HCT116 (cell line): ENCODE measurements around the gene FLNB. TPM values are rescaled to one million over a fixed set of nuclear protein-coding genes. Genes with fewer than 3 reads are reported as not detected.

Experiments used
- ATAC-seq: fragments of 200-7000 bp; cut with Tn5 transposase; 2 replicates; pipeline ENCODE4 v1.9.1; 2020; ENCODE audit warnings: mild to moderate bottlenecking, moderate library complexity
- BruUV-seq: library from RNA; stranded (reverse); fragments of 400-500 nt; replicated peaks from 2 replicates; lab custom pipeline; 2021; lab: Mats Ljungman, UMichigan
- CTCF ChIA-PET: fragments of 300-600 bp; sonication (Branson Sonifier 250); formaldehyde crosslinking; loops from one replicate; lab custom pipeline; 2021; ENCODE audit warnings: antibody characterized with exemption; lab: Charles Lee
- POLR2A ChIA-PET: fragments of 300-600, 350-600 bp; sonication (Branson Sonifier 250); formaldehyde crosslinking; loops from one replicate; lab custom pipeline; 2021; ENCODE audit warnings: antibody characterized with exemption; lab: Charles Lee
- RAD21 ChIA-PET, 2 experiments: fragments of 300-600 bp; sonication (Branson Sonifier 250); formaldehyde crosslinking; loops; one replicate each; lab custom pipeline; 2023; ENCODE audit warnings: low total read pairs in 2 of 2; ENCODE audit not compliant: uncharacterized antibody in 2 of 2, unreplicated experiment in 2 of 2, low non-redundant PET in 1 of 2; lab: Charles Lee
- DNase-seq: peaks from one replicate; pipeline ENCODE4 v3.0.0-alpha.2; 2010; ENCODE audit warnings: low read depth, low spot score
- H2AFZ ChIP-seq: fragments of 200-600 bp; shearing (Covaris generic), sonication (generic); 2 replicates; pipeline ENCODE4 v1.6.1; 2017; ENCODE audit warnings: low read depth, mixed run types, mixed read lengths, antibody characterized with exemption, low read length; ENCODE audit not compliant: poor library complexity, severe bottlenecking
- H3K27ac ChIP-seq: 2 replicates; pipeline ENCODE4 v1.5.1; 2012; ENCODE audit warnings: low read depth, low read length
- H3K27me3 ChIP-seq: fragments of 200-600 bp; sonication (generic); 2 replicates; pipeline ENCODE4 v1.6.1; 2016; ENCODE audit warnings: mixed run types, low read length, mixed read lengths; ENCODE audit not compliant: insufficient read depth
- H3K36me3 ChIP-seq, 2 experiments: fragments of 200-500 bp in 1 of 2; fragments of 200-600 bp in 1 of 2; sonication (Bioruptor generic) in 1 of 2; sonication (generic) in 1 of 2; 2 replicates each; pipeline versions ENCODE4 v1.5.1 to v1.6.1; 2014 to 2016; ENCODE audit warnings: low read length in 2 of 2, inconsistent platforms in 1 of 2, mixed read lengths in 1 of 2, mixed run types in 1 of 2; ENCODE audit not compliant: insufficient read depth in 2 of 2, control insufficient read depth in 1 of 2
- H3K4me1 ChIP-seq, 2 experiments: fragments of 200-600 bp in 1 of 2; sonication (generic) in 1 of 2; 2 replicates each; pipeline versions ENCODE4 v1.5.1 to v1.6.1; 2012 to 2017; ENCODE audit warnings: low read length in 2 of 2, inconsistent platforms in 1 of 2, mild to moderate bottlenecking in 1 of 2, mixed read lengths in 1 of 2, mixed run types in 1 of 2, moderate library complexity in 1 of 2; ENCODE audit not compliant: insufficient read depth in 2 of 2, control insufficient read depth in 1 of 2
- H3K4me2 ChIP-seq: fragments of 200-600 bp; sonication (generic); 2 replicates; pipeline ENCODE4 v1.6.1; 2017; ENCODE audit warnings: mixed run types, low read length, mixed read lengths
- H3K4me3 ChIP-seq, 2 experiments: fragments of 200-600 bp in 1 of 2; sonication (generic) in 1 of 2; replicated peaks in 1 of 2; 2 replicates each; pipeline ENCODE4 v1.5.1; 2011 to 2016; ENCODE audit warnings: low read length in 2 of 2, control low read depth in 1 of 2, low read depth in 1 of 2, mild to moderate bottlenecking in 1 of 2, mixed read lengths in 1 of 2, mixed run types in 1 of 2
- H3K79me2 ChIP-seq: fragments of 200-600 bp; sonication (generic); 2 replicates; pipeline ENCODE4 v1.6.1; 2017; ENCODE audit warnings: mild to moderate bottlenecking, mixed run types, low read length, moderate library complexity, mixed read lengths; ENCODE audit not compliant: insufficient read depth
- H3K9ac ChIP-seq: fragments of 200-600 bp; sonication (generic); 2 replicates; pipeline ENCODE4 v1.6.1; 2016; ENCODE audit warnings: low read length, mixed read lengths
- H3K9me2 ChIP-seq: fragments of 200-600 bp; sonication (generic), shearing (Covaris generic); 2 replicates; pipeline ENCODE4 v1.6.1; 2017; ENCODE audit warnings: mixed run types, mild to moderate bottlenecking, moderate library complexity; ENCODE audit not compliant: insufficient read depth
- H3K9me3 ChIP-seq, 2 experiments: fragments of 200-500 bp in 1 of 2; fragments of 200-600 bp in 1 of 2; sonication (Bioruptor generic) in 1 of 2; sonication (generic) in 1 of 2; 2 replicates each; pipeline ENCODE4 v1.6.1; 2014 to 2017; ENCODE audit warnings: low read length in 2 of 2, mixed read lengths in 2 of 2, inconsistent platforms in 1 of 2, low read depth in 1 of 2, mild to moderate bottlenecking in 1 of 2, mixed run types in 1 of 2, moderate library complexity in 1 of 2; ENCODE audit not compliant: control insufficient read depth in 1 of 2, insufficient read depth in 1 of 2
- H4K20me1 ChIP-seq: fragments of 200-600 bp; sonication (generic), shearing (Covaris generic); 2 replicates; pipeline ENCODE4 v1.6.1; 2017; ENCODE audit warnings: mixed run types, mild to moderate bottlenecking, moderate library complexity; ENCODE audit not compliant: insufficient read depth
- ATF3 ChIP-seq: IDR thresholded peaks from 2 replicates; pipeline ENCODE4 v1.6.1; 2012
- CBX3 ChIP-seq: IDR thresholded peaks from 2 replicates; pipeline ENCODE4 v1.6.1; 2012; ENCODE audit warnings: low read depth
- EGR1 ChIP-seq: IDR thresholded peaks from 2 replicates; pipeline ENCODE4 v1.6.1; 2012; ENCODE audit warnings: low read depth
- EZH2 ChIP-seq: fragments of 200-600 bp; sonication (generic); IDR thresholded peaks from 2 replicates; pipeline ENCODE4 v1.6.1; 2017; ENCODE audit warnings: antibody characterized with exemption, mixed run types
- FOSL1 ChIP-seq: IDR thresholded peaks from 2 replicates; pipeline ENCODE4 v1.6.1; 2012; ENCODE audit warnings: low read depth
- JUND ChIP-seq: IDR thresholded peaks from 2 replicates; pipeline ENCODE4 v1.6.1; 2012
- MAX ChIP-seq: IDR thresholded peaks from 2 replicates; pipeline ENCODE4 v1.6.1; 2012
- POLR2A ChIP-seq: IDR thresholded peaks from 2 replicates; pipeline ENCODE4 v1.7.0; 2011; ENCODE audit warnings: borderline replicate concordance; ENCODE audit not compliant: insufficient read depth, insufficient read length; ENCODE audit errors: extremely low read depth
- POLR2AphosphoS5 ChIP-seq: IDR thresholded peaks from 2 replicates; pipeline ENCODE4 v1.6.1; 2011; ENCODE audit warnings: mild to moderate bottlenecking, low read depth, low read length, moderate library complexity
- RAD21 ChIP-seq: IDR thresholded peaks from 2 replicates; pipeline ENCODE4 v1.6.1; 2012; ENCODE audit warnings: low read depth, mild to moderate bottlenecking
- SIN3A ChIP-seq: IDR thresholded peaks from 2 replicates; pipeline ENCODE4 v1.6.1; 2012; ENCODE audit warnings: low read depth
- SRF ChIP-seq: IDR thresholded peaks from 2 replicates; pipeline ENCODE4 v1.6.1; 2012; ENCODE audit warnings: low read depth
- TCF7L2 ChIP-seq: IDR thresholded peaks from 2 replicates; pipeline ENCODE4 v1.7.0; 2011; ENCODE audit warnings: borderline replicate concordance, inconsistent platforms; ENCODE audit not compliant: insufficient read depth, insufficient read length; ENCODE audit errors: extremely low read depth
- YY1 ChIP-seq: IDR thresholded peaks from 2 replicates; pipeline ENCODE4 v1.6.1; 2011; ENCODE audit warnings: low read length, low read depth, moderate library complexity, mild to moderate bottlenecking; ENCODE audit not compliant: insufficient replicate concordance; ENCODE audit errors: extremely low read depth
- ZBTB33 ChIP-seq: IDR thresholded peaks from 2 replicates; pipeline ENCODE4 v1.6.1; 2011; ENCODE audit warnings: mild to moderate bottlenecking, low read length, moderate library complexity; ENCODE audit not compliant: insufficient replicate concordance; ENCODE audit errors: extremely low read depth
- intact Hi-C: fragments of 100-400 bp; cut with micrococcal nuclease; formaldehyde crosslinking; loops from 2 replicates; pipeline ENCODE4 v1.10.0; 2022
- total RNA-seq: library from RNA; stranded (reverse); gene quantifications from one replicate; pipeline ENCODE4 v1.2.1, GENCODE V29; 2021; ENCODE audit not compliant: unreplicated experiment

The FLNB gene
- total RNA-seq, 1 experiment from 2014 or later: 116 TPM

DNA sequence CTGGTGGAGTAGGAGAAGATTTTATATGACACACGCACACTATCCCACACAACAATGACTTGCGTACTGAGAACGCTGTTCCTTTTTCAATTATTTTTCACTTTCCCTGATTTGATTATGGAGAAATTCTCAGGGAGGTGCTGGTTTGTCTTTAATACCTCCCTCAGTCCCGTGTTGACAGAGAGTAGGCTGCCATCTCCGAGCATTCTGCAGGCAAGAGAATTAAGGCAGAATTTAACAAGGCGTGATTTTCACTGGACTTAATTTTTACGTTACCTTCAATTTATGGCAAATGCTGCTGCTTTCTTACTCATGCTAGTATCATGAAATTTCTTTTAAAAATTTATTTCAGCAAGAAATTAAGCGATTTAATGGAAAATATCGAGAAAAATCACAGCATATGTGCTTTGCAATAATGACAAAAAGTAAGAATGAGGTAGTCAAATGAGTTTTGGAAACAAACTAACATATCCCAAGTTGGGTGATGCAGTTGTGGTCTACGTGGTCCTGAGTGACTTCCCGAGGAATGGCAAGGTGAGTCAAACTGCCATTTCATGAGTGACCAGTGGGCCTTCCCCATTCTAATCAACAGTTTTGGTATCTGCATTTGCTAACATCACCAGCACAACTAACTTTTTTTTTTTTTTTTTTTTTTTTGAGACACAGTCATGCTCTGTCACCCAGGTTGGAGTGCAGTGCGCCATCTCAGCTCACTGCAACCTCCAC, 185.6 kb downstream of the FLNB start:
- no peak overlapping the region for H3K9ac ChIP-seq
- no peak overlapping the region for H2AFZ ChIP-seq
- DNase-seq: no peak
- ChIA-PET POLR2A (no interaction called here), CTCF (no interaction called here), RAD21 (no interaction called here)
- no peaks in the 10 kb centered on the region for H3K9me2 ChIP-seq
- H3K4me2 ChIP-seq: no peak overlapping the region
- H3K36me3 ChIP-seq: no peaks in the 10 kb centered on the region
- no peaks in the 10 kb centered on the region for H3K27me3 ChIP-seq
- no peak overlapping the region for H3K4me3 ChIP-seq
- no TSS peak for BruUV-seq
- TF ChIP-seq SRF: no peak
- ATAC-seq: no peak
- no peaks in the 10 kb centered on the region for H3K4me1 ChIP-seq
- intact Hi-C loops: no loop called here
- no peaks in the 10 kb centered on the region for H3K79me2 ChIP-seq
- H4K20me1 ChIP-seq: no peaks in the 10 kb centered on the region
- H3K9me3 ChIP-seq: no peaks in the 10 kb centered on the region
- H3K27ac ChIP-seq: no peak overlapping the region

DNA sequence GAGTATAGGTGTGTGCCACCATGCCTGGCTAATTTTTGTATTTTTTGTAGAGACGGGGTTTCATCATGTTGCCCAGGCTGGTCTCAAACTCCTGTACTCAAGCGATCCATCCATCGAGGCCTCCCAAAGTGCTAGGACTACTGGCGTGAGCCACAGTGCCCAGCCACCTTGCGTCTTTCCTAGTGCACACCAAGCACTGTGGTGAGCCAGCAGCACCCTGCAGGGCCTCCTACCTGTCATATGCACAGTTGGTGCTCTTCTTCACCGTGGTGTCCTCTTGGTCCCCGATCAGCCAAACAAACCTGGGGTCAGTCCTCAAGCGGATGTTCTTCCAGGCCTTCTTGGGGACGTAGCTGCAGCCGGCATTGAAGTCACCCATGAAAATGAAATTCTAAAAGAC, 189.4 kb downstream of the FLNB start:
- no peaks in the 10 kb centered on the region for H3K79me2 ChIP-seq
- H3K9me3 ChIP-seq: no peaks in the 10 kb centered on the region
- ATAC-seq: no peak
- CTCF ChIA-PET: interaction anchor here (1.4 kb wide), 1 partner anchor 10 kb away, joined by 6 read pairs; no protein-coding TSS in a partner anchor
- no peak overlapping the region for H3K4me3 ChIP-seq
- no peaks in the 10 kb centered on the region for H4K20me1 ChIP-seq
- H3K27me3 ChIP-seq: no peaks in the 10 kb centered on the region
- no peak overlapping the region for H3K27ac ChIP-seq
- RAD21 ChIA-PET: no interaction called here
- DNase-seq: no peak
- no peak overlapping the region for H3K4me2 ChIP-seq
- POLR2A ChIA-PET: no interaction called here
- H2AFZ ChIP-seq: no peak overlapping the region
- no peaks in the 10 kb centered on the region for H3K4me1 ChIP-seq
- TF ChIP-seq CBX3 (no peak), ATF3 (no peak), FOSL1 (no peak), MAX (no peak), POLR2AphosphoS5 (no peak), JUND (no peak), EZH2 (no peak), POLR2A (no peak), YY1 (no peak), TCF7L2 (no peak), RAD21 (no peak), SIN3A (no peak), ZBTB33 (no peak), EGR1 (no peak)
- H3K36me3 ChIP-seq: no peaks in the 10 kb centered on the region
- BruUV-seq: no TSS peak
- no peak overlapping the region for H3K9ac ChIP-seq
- intact Hi-C loops: no loop called here
- no peaks in the 10 kb centered on the region for H3K9me2 ChIP-seq
